Pancreas (tissue), 10 donors: ENCODE results near the gene AOC1. TPM values are rescaled to one million over a fixed set of nuclear protein-coding genes. Genes with fewer than 3 reads are reported as not detected.

Source experiments
- ATAC-seq, 4 donors: fragments of 200-7000 bp; cut with Tn5 transposase; one replicate each; pipeline versions ENCODE4 v1.8.0 to v1.9.1; 2020; ENCODE audit warnings: mild to moderate bottlenecking in 4 of 4, moderate library complexity in 4 of 4
- DNase-seq, 6 donors: peaks; one replicate each; pipeline ENCODE4 v3.0.0-alpha.2; 2020
- FAIRE-seq: peaks from 2 replicates; lab custom pipeline; 2012; peaks lifted over from hg19 to GRCh38; lab: Jason Lieb, UNC
- H3K27ac ChIP-seq, 4 donors: fragments of 200-600 bp; sonication (generic); 1 replicate in 3 of 4; 2 replicates in 1 of 4; pipeline versions ENCODE4 v1.5.0 to v1.8.0; 2020
- H3K27me3 ChIP-seq, 4 donors: fragments of 200-600 bp; one replicate each; pipeline ENCODE4 v1.8.0; 2021
- H3K36me3 ChIP-seq, 3 donors: fragments of 200-600 bp; sonication (generic) in 1 of 3; one replicate each; pipeline versions ENCODE4 v1.5.0 to v1.8.0; 2020 to 2021
- H3K4me1 ChIP-seq, 3 donors: fragments of 200-600 bp; one replicate each; pipeline ENCODE4 v1.8.0; 2021
- H3K4me3 ChIP-seq, 4 donors: fragments of 200-600 bp; sonication (generic) in 2 of 4; one replicate each; pipeline versions ENCODE4 v1.5.0 to v1.8.0; 2020 to 2021
- H3K9me3 ChIP-seq, 4 donors: fragments of 200-600 bp; one replicate each; pipeline ENCODE4 v1.8.0; 2021
- CTCF ChIP-seq, 4 donors: fragments of 200-600 bp; sonication (generic) in 3 of 4; IDR thresholded peaks; one replicate each; pipeline versions ENCODE4 v1.5.0 to v1.8.0; 2021; ENCODE audit warnings: antibody characterized with exemption in 4 of 4
- WGBS, 2 donors: extraction: QIAGEN DNeasy Blood & Tissue Kit; methylation state at CpG; one replicate each; pipeline ENCODE4 v1.1.7; 2013; 5-methylcytosine and 5-hydroxymethylcytosine counted together
- intact Hi-C, 3 donors: fragments of 100-400 bp; cut with DNase I; formaldehyde crosslinking; loops; one replicate each; pipeline versions ENCODE4 v1.11.1 to v1.14.2; 2022
- polyA plus RNA-seq, 2 donors: library from polyadenylated mRNA; stranded (reverse); fragments of 200-250 nt; gene quantifications; one replicate each; pipeline ENCODE4 v1.2.3, GENCODE V29; 2013
- total RNA-seq, 6 donors: library from RNA; stranded (reverse); fragmentation: NEBNext Ultra II Directional in 4 of 6; extraction: Animal tissue kit (Norgen Biotek cat#: 25700) in 4 of 6; gene quantifications; one replicate each; pipeline versions ENCODE4 v1.2.1 to v1.2.4, GENCODE V29; 2021 to 2023
- donor health status: healthy with polysubstance abuse.
- donor health status: DM: no; HTN: no; CAD: no; lungs with moderate emphysema.
- donor health status: DM: no; HTN: no; CAD: no.
- donor health status: control.
- donor health status: control.
- donor health status: Bipolar disorder and iron deficiency.
- donor health status: DM: yes; HTN: yes; CAD: no.
- donor health status: DM: no; HTN: no; CAD: no.
- donor health status: DM: no; HTN: no; CAD: no.
- donor health status: DM: yes; HTN: yes; CAD: no.

The AOC1 gene
- total and polyA plus RNA-seq, 8 donors = 0.12 to 7.1 (median 0.43) TPM

GRCh38 chr7:150874401-150875198 lies 22.3 kb downstream of the AOC1 start:
- Histone ChIP-seq H3K9me3 (no peaks in the 10 kb centered on the region), H3K27ac (no peak overlapping the region), H3K4me3 (no peak overlapping the region), H3K4me1 (no peaks in the 10 kb centered on the region), H3K36me3 (no peaks in the 10 kb centered on the region), H3K27me3 (peaks cover 0 to 11% (median 0%) of the 10 kb centered on the region in 4 donors)
- 67 to 85% methylated on average over 8 of the region's 8 CpGs for WGBS, 2 donors
- FAIRE-seq (no peak), DNase-seq (no peak), ATAC-seq (no peak)
- intact Hi-C loops = loop anchor here in 1 of 3 donors (5.0 kb wide), 1 partner anchor 87 kb away; no protein-coding TSS in a partner anchor
- no peak for TF ChIP-seq CTCF (IDR thresholded peaks at IDR 0.05)

- Histone ChIP-seq H3K36me3 (no peaks in the 10 kb centered on the region), H3K4me3 (no peak overlapping the region), H3K9me3 (no peaks in the 10 kb centered on the region), H3K4me1 (no peaks in the 10 kb centered on the region), H3K27ac (no peak overlapping the region), H3K27me3 (peaks cover 0 to 11% (median 0%) of the 10 kb centered on the region in 4 donors)
- ATAC-seq (peak in 1 of 4 donors; percentile 44), DNase-seq (no peak), FAIRE-seq (no peak)
- TF ChIP-seq CTCF (IDR thresholded peaks at IDR 0.05) = no peak
- intact Hi-C loops = loop anchor here in 1 of 3 donors (5.0 kb wide), 1 partner anchor 88 kb away; no protein-coding TSS in a partner anchor
- 58 to 67% methylated on average over 4 of the region's 4 CpGs for WGBS, 2 donors
Measured at GRCh38 chr7:150875791-150876190, 23.5 kb downstream of the AOC1 start.

GRCh38 chr7:150876817-150877526 lies 24.7 kb downstream of the AOC1 start:
- peak; percentile 82 for FAIRE-seq
- TF ChIP-seq CTCF (IDR thresholded peaks at IDR 0.05) = peak in 2 of 4 donors; percentile 36 to 39
- H3K27me3 ChIP-seq = peaks cover 0 to 8% (median 0%) of the 10 kb centered on the region in 4 donors
- no peaks in the 10 kb centered on the region for H3K36me3 ChIP-seq
- WGBS, 2 donors = 5 to 6% methylated on average over 17 of the region's 19 CpGs
- peak; percentile 90 to 93 (median 91) for ATAC-seq
- no peak overlapping the region for H3K4me3 ChIP-seq
- H3K27ac ChIP-seq = no peak overlapping the region
- no peaks in the 10 kb centered on the region for H3K4me1 ChIP-seq
- intact Hi-C loops = loop anchor here in 1 of 3 donors (5.0 kb wide), 1 partner anchor 90 kb away; no protein-coding TSS in a partner anchor
- DNase-seq = peak in 5 of 6 donors; percentile 45 to 76 (median 57)
- no peaks in the 10 kb centered on the region for H3K9me3 ChIP-seq

- TF ChIP-seq CTCF (IDR thresholded peaks at IDR 0.05) = no peak
- Histone ChIP-seq H3K4me3 (no peak overlapping the region), H3K27ac (no peak overlapping the region), H3K27me3 (peaks cover 0 to 3% (median 0%) of the 10 kb centered on the region in 4 donors), H3K4me1 (no peaks in the 10 kb centered on the region), H3K36me3 (no peaks in the 10 kb centered on the region), H3K9me3 (no peaks in the 10 kb centered on the region)
- WGBS, 2 donors = 46 to 56% methylated on average over 4 of the region's 4 CpGs
- FAIRE-seq = no peak
- no peak for DNase-seq
- intact Hi-C loops = loop anchor here in 1 of 3 donors (5.0 kb wide), 1 partner anchor 90 kb away; no protein-coding TSS in a partner anchor
- ATAC-seq = peak in 1 of 4 donors; percentile 19
Measured at GRCh38 chr7:150877536-150877935, 25.2 kb downstream of the AOC1 start.
